ENCODE results near the gene PRR13. TPM values are rescaled to one million over a fixed set of nuclear protein-coding genes. Genes with fewer than 3 reads are reported as not detected.
"Not testable (repeated sequence)": the region's sequence is repeated elsewhere in the genome, so short reads cannot be mapped to it uniquely, and the experiment has no call there.

The PRR13 gene
- total RNA-seq, 1 donor from 2014 or later = 132 TPM

- peak; percentile 52 for TF ChIP-seq CTCF (conservative IDR thresholded peaks at IDR 0.05; ENCODE audit: low read depth, low read length)
- H3K4me3 ChIP-seq (ENCODE audit: low read depth, low read length) = no peak overlapping the region
- no peak for DNase-seq (ENCODE audit: low read depth)
Measured at GRCh38 chr12:53476769-53477209, 35.3 kb downstream of the PRR13 start.

- no peak for TF ChIP-seq CTCF (conservative IDR thresholded peaks at IDR 0.05; ENCODE audit: low read depth, low read length)
- H3K4me3 ChIP-seq (ENCODE audit: low read depth, low read length) = no peak overlapping the region
- DNase-seq (ENCODE audit: low read depth) = no peak
Measured at GRCh38 chr12:53478865-53479264, 37.3 kb downstream of the PRR13 start.

GRCh38 chr12:53479331-53479730, 37.8 kb downstream of the PRR13 start:
- TF ChIP-seq CTCF (conservative IDR thresholded peaks at IDR 0.05; ENCODE audit: low read depth, low read length) = no peak
- no peak for DNase-seq (ENCODE audit: low read depth)
- no peak overlapping the region for H3K4me3 ChIP-seq (ENCODE audit: low read depth, low read length)

- TF ChIP-seq CTCF (conservative IDR thresholded peaks at IDR 0.05; ENCODE audit: low read depth, low read length) = no peak
- no peak overlapping the region for H3K4me3 ChIP-seq (ENCODE audit: low read depth, low read length)
- DNase-seq (ENCODE audit: low read depth) = no peak
Measured at GRCh38 chr12:53480491-53481442, 39.2 kb downstream of the PRR13 start.

- H3K4me3 ChIP-seq (ENCODE audit: low read depth, low read length); DNase-seq (ENCODE audit: low read depth): not testable (repeated sequence)
Measured at GRCh38 chr12:53481458-53481857, 39.9 kb downstream of the PRR13 start.

GRCh38 chr12:53481939-53482586, 40.5 kb downstream of the PRR13 start:
- TF ChIP-seq CTCF (conservative IDR thresholded peaks at IDR 0.05; ENCODE audit: low read depth, low read length) = peak; percentile 28
- DNase-seq (ENCODE audit: low read depth) = no peak

GRCh38 chr12:53482626-53483168, 41.2 kb downstream of the PRR13 start:
- DNase-seq (ENCODE audit: low read depth) = no peak
- TF ChIP-seq CTCF (conservative IDR thresholded peaks at IDR 0.05; ENCODE audit: low read depth, low read length) = no peak
- H3K4me3 ChIP-seq (ENCODE audit: low read depth, low read length) = no peak overlapping the region

More at GRCh38 chr12:53481939-53482586, 40.5 kb downstream of the PRR13 start:
- no peak overlapping the region for H3K4me3 ChIP-seq (ENCODE audit: low read depth, low read length)
